GM12878 (cell line): Measurements from ENCODE around the gene ANKRD24. TPM values are rescaled to one million over a fixed set of nuclear protein-coding genes. Genes with fewer than 3 reads are reported as not detected.

Source experiments
- ATAC-seq: fragments of 200-7000 bp; cut with Tn5 transposase; 3 replicates; pipeline ENCODE4 v1.9.1; 2020; ENCODE audit warnings: mild to moderate bottlenecking, moderate library complexity
- BruUV-seq: library from RNA; stranded (reverse); fragments of 400-500 nt; replicated peaks from 2 replicates; lab custom pipeline; 2021; lab: Mats Ljungman, UMichigan
- CTCF ChIA-PET: fragments of 300-600 bp; sonication (Branson Sonifier 250); formaldehyde crosslinking; extraction: SDS; loops from one replicate; lab custom pipeline; 2021; ENCODE audit warnings: inconsistent platforms; lab: Yijun Ruan, JAX
- POLR2A ChIA-PET: fragments of 350-600 bp; formaldehyde crosslinking; extraction: SDS; loops from one replicate; lab custom pipeline; 2021; ENCODE audit warnings: inconsistent platforms; lab: Charles Lee
- RAD21 ChIA-PET: fragments of 300-600 bp; sonication (Branson Sonifier 250); formaldehyde crosslinking; loops from one replicate; lab custom pipeline; 2023; ENCODE audit warnings: antibody characterized with exemption; ENCODE audit not compliant: unreplicated experiment; lab: Charles Lee
- SMC1A ChIA-PET: fragments of 300-600 bp; sonication (Branson Sonifier 250); formaldehyde crosslinking; loops from one replicate; lab custom pipeline; 2023; ENCODE audit not compliant: unreplicated experiment, uncharacterized antibody; lab: Charles Lee
- DNase-seq: peaks from one replicate; pipeline ENCODE4 v3.0.0-alpha.2; 2011; ENCODE audit warnings: low read depth, low spot score
- FAIRE-seq: peaks from 3 replicates; lab custom pipeline; 2011; peaks lifted over from hg19 to GRCh38; lab: Jason Lieb, UNC
- H2AFZ ChIP-seq: 2 replicates; pipeline ENCODE4 v1.6.0; 2011; ENCODE audit warnings: low read depth, low read length, control low read depth; ENCODE audit not compliant: control insufficient read depth
- H3K27ac ChIP-seq: 2 replicates; pipeline ENCODE4 v1.5.1; 2011; ENCODE audit warnings: control low read depth; ENCODE audit not compliant: control insufficient read depth, insufficient read depth
- H3K27me3 ChIP-seq, 2 experiments: replicated peaks in 1 of 2; 2 replicates each; pipeline versions ENCODE4 v1.6.0 to v1.6.1; 2011; ENCODE audit warnings: low read length in 1 of 2; ENCODE audit not compliant: control insufficient read depth in 2 of 2, insufficient read depth in 2 of 2
- H3K36me3 ChIP-seq, 2 experiments: 2 replicates each; pipeline ENCODE4 v1.5.1; 2011; ENCODE audit warnings: low read length in 1 of 2; ENCODE audit not compliant: control insufficient read depth in 2 of 2, insufficient read depth in 2 of 2
- H3K4me1 ChIP-seq: 2 replicates; pipeline ENCODE4 v1.6.1; 2011; ENCODE audit warnings: mild to moderate bottlenecking, low read length, moderate library complexity, mixed read lengths; ENCODE audit not compliant: control insufficient read depth, insufficient read depth
- H3K4me2 ChIP-seq: 2 replicates; pipeline ENCODE4 v1.6.0; 2011; ENCODE audit warnings: control low read depth; ENCODE audit not compliant: control insufficient read depth, insufficient read depth
- H3K4me3 ChIP-seq: fragments of 200-600 bp; sonication (generic); 2 replicates; pipeline ENCODE4 v1.5.1; 2016
- H3K79me2 ChIP-seq: 2 replicates; pipeline ENCODE4 v1.6.0; 2011; ENCODE audit warnings: low read length; ENCODE audit not compliant: control insufficient read depth, insufficient read depth
- H3K9ac ChIP-seq: 2 replicates; pipeline ENCODE4 v1.8.0; 2011; ENCODE audit warnings: low read length, control low read depth, mixed read lengths; ENCODE audit not compliant: control insufficient read depth, insufficient read depth
- H3K9me3 ChIP-seq: replicated peaks from 3 replicates; pipeline ENCODE4 v1.5.1; 2011; ENCODE audit warnings: mild to moderate bottlenecking, low read length; ENCODE audit not compliant: control insufficient read depth, insufficient read depth
- H4K20me1 ChIP-seq: 2 replicates; pipeline ENCODE4 v1.6.0; 2011; ENCODE audit not compliant: control insufficient read depth, insufficient read depth
- POLR2AphosphoS2 ChIP-seq: IDR thresholded peaks from 2 replicates; pipeline ENCODE4 v1.6.1; 2011; ENCODE audit warnings: low read depth, mild to moderate bottlenecking, low read length, improper control_type of control experiment, moderate library complexity
- RAD21 ChIP-seq: IDR thresholded peaks from 2 replicates; pipeline ENCODE4 v1.6.1; 2011; ENCODE audit warnings: mild to moderate bottlenecking, low read depth, low read length, moderate library complexity; ENCODE audit not compliant: insufficient read depth
- RCOR1 ChIP-seq: conservative IDR thresholded peaks from 2 replicates; pipeline ENCODE4 v1.6.1; 2012; ENCODE audit warnings: low read depth, low read length, improper control_type of control experiment
- REST ChIP-seq: IDR thresholded peaks from 2 replicates; pipeline ENCODE4 v1.6.1; 2012; ENCODE audit warnings: mild to moderate bottlenecking, low read depth, low read length
- ZBED1 ChIP-seq: IDR thresholded peaks from 2 replicates; pipeline ENCODE4 v1.6.1; 2016; ENCODE audit warnings: borderline replicate concordance
- WGBS: methylation state at CpG from one replicate; pipeline ENCODE4 v1.1.6; 2016; ENCODE audit warnings: low lambda C conversion rate; ENCODE audit not compliant: insufficient replicate concordance, insufficient coverage; ENCODE audit errors: missing lambda C conversion rate; 5-methylcytosine and 5-hydroxymethylcytosine counted together
- in situ Hi-C: fragments of 300-500 bp; cut with MboI; formaldehyde crosslinking; loops from 9 replicates; pipeline ENCODE4 v1.14.3; 2018; ENCODE audit warnings: mixed read lengths
- intact Hi-C: fragments of 100-400 bp; cut with micrococcal nuclease; formaldehyde crosslinking; loops from one replicate; pipeline ENCODE4 v1.14.2; 2022; ENCODE audit not compliant: unreplicated experiment
- polyA plus RNA-seq, 11 experiments: library from polyadenylated mRNA; depleted of rRNA in 4 of 11; unstranded in 6 of 11; stranded (reverse) in 5 of 11; fragments of >200 nt; fragmentation: Nextera tagmentation in 4 of 11; fragmentation: Illumina TruSeq in 1 of 11; extraction: Ambion mirVana in 4 of 11; extraction: Trizol in 1 of 11; gene quantifications; 1 replicate in 1 of 11; 2 replicates in 10 of 11; pipeline versions ENCODE4 v1.2.1 to v1.2.3, GENCODE V29; 2011 to 2016; ENCODE audit warnings: inconsistent platforms in 2 of 11, missing spikeins in 2 of 11, low read depth in 1 of 11
- total RNA-seq, 4 experiments: library from RNA; depleted of rRNA in 3 of 4; stranded (reverse); fragments of >200 nt in 3 of 4; fragmentation: Illumina TruSeq in 1 of 4; extraction: Trizol in 1 of 4; gene quantifications; 2 replicates each; pipeline versions ENCODE4 v1.2.1 to v1.2.3, GENCODE V29; 2013 to 2021
- TF ChIP-seq, protein P1 (sequence below): fragments of 450-650 bp; IDR thresholded peaks from 2 replicates; pipeline ENCODE4 v1.6.1; 2017; ENCODE audit warnings: mild to moderate bottlenecking, low read depth, inconsistent platforms; ENCODE audit not compliant: poor library complexity, severe bottlenecking

ANKRD24 gene
- total and polyA plus RNA-seq, 10 of the 15 experiments (the other 5 are each of a cell fraction or from before 2014, with no cell fraction given): 0.02 to 0.59 (median 0.35) TPM; not detected in 1

DNA sequence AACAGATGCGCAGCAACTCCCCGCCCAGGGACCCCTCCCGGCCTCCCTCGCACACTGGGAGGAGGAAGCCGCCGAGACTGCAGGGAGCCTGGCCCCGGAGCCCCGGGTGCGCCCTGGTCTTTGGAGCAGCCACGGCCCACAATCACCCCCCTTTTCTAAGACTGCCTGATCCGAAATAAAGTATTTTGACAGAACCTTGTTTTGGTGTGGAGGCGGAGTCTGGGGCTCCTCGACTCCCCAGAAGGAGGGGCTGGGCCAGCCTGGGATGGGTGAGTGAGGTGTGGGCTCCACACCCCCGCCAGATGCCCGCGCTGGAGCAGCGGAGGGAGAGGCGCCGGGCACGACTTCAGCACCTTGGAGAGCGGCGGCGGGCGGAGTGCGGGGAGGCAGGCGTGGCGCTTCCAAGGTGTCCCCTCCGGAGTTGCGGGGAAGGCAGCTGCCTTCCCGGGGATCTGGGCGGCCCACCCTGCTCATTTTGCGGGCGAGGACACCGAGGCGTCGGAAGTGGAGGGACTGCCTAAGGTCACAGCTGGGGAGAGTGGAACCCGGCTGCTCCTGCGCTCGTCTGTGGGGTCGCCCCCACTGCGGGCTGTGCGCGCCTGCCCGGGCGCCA lies 9.5 kb upstream of the ANKRD24 start (continued):
- TF ChIP-seq ZBED1 (no peak), REST (peak; percentile 96), RAD21 (no peak), RCOR1 (no peak)

GRCh38 chr19:4173479-4174212 lies 8.8 kb upstream of the ANKRD24 start:
- ChIA-PET POLR2A (interaction anchor here (0.5 kb wide), 1 partner anchor 204 kb away, joined by 6 read pairs; no protein-coding TSS in a partner anchor), SMC1A (no interaction called here), RAD21 (no interaction called here), CTCF (no interaction called here)
- TF ChIP-seq, protein P1, sequence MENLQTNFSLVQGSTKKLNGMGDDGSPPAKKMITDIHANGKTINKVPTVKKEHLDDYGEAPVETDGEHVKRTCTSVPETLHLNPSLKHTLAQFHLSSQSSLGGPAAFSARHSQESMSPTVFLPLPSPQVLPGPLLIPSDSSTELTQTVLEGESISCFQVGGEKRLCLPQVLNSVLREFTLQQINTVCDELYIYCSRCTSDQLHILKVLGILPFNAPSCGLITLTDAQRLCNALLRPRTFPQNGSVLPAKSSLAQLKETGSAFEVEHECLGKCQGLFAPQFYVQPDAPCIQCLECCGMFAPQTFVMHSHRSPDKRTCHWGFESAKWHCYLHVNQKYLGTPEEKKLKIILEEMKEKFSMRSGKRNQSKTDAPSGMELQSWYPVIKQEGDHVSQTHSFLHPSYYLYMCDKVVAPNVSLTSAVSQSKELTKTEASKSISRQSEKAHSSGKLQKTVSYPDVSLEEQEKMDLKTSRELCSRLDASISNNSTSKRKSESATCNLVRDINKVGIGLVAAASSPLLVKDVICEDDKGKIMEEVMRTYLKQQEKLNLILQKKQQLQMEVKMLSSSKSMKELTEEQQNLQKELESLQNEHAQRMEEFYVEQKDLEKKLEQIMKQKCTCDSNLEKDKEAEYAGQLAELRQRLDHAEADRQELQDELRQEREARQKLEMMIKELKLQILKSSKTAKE: no peak
- TF ChIP-seq POLR2AphosphoS2: 0 out of 2 replicates have a peak, but pooled peaks have one; percentile 27
- no peak overlapping the region for H3K27ac ChIP-seq
- WGBS: 38% methylated on average over 10 of the region's 11 CpGs
- peaks cover 0 to 4% of the 10 kb centered on the region in 2 experiments; a peak in 2 of 4 replicates for H3K36me3 ChIP-seq
- H3K79me2 ChIP-seq: no peaks in the 10 kb centered on the region
- H3K9me3 ChIP-seq: no peaks in the 10 kb centered on the region
- intact Hi-C loops (no loop called here), in situ Hi-C loops (no loop called here)
- no peak overlapping the region for H3K9ac ChIP-seq
- no peak for ATAC-seq
- no peak overlapping the region for H3K4me3 ChIP-seq
- H3K4me1 ChIP-seq: no peaks in the 10 kb centered on the region
- no peak for FAIRE-seq
- DNase-seq: no peak
- no peaks in the 10 kb centered on the region for H3K27me3 ChIP-seq
- no peak overlapping the region for H2AFZ ChIP-seq
- no peak overlapping the region for H3K4me2 ChIP-seq
- no TSS peak for BruUV-seq
- no peaks in the 10 kb centered on the region for H4K20me1 ChIP-seq
